Stimulated activated CD8-positive, alpha-beta memory T cell treated with anti-CD3 and anti-CD28 coated beads, Interleukin-12 subunit alpha, Interleukin-12 subunit beta, amount 100 ng/mL, for 24 hours (primary cell): ENCODE results near the gene BPIFB3.
"Not testable (repeated sequence)": the region's sequence is repeated elsewhere in the genome, so short reads cannot be mapped to it uniquely, and the experiment has no call there.

ENCODE experiments used
- DNase-seq: peaks from one replicate; pipeline ENCODE4 v3.0.0-alpha.2; 2020; ENCODE audit errors: extremely low read depth

The BPIFB3 gene

DNA sequence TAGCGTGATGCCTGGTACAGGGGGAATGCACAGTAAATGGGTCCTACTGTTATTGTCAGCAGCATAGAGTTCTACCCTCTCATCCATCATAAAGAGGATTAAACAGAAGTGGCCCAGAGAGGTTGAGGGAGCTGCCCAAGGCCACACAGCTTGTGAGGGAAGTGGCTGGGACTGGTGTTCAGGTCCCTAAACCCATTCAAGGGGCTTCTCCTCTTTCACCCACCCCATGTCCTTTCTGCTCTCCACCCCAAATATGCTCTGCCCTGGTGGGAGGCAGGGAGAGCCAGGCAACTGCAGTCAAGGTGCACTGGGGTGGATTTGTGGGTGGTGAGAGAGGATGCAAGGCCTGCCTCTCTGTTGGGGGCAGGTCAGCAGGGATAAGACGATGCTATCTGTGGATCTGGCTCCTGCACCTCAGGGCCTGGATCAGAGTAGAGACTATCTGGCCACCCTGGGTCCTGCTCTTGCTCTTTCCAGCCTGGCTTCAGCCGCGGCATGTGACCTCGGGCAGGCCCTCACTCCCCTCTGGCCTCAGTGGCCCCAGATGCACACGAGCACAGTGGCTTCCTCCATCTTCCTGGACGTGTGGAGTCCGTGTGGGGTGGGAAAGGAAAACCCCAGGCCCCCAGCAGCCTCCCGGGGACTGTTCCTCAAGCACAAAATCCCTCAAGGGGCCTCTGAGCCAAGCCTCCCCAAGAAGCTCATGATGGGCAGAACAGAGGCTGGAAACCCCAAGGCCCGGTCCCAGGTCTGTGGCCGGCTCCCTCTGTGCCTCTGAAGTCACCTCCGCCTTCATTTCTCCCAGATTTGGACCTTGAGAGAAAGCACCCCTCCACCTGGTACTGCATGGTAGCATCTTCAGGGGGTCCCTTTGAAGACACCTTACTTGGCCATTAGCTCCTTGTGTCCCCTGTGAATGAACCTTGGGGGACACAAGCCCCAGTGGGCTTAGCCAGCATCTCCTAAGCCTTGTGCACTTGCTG lies 25.6 kb upstream of the BPIFB3 start:
- no peak for DNase-seq

DNA sequence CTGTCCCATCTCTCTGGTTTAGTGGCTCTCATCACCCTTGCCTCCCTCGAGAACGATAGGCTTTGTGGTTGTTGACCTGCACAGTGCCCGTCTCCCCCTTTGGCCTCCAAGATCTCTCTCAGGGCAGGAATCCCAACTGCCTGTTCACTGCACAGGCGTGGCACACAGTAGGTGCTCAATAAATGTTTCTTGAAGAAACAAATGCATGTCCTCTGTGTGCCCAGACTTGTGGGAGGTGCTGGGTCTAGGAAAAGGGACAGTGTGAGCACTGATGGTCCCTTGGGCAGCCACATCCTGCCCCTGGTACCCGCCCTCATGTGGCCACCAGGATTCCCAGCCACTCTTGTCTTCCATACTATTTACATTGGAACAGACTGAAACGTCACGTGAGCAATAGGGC lies 24.8 kb upstream of the BPIFB3 start:
- DNase-seq, result no peak

DNA sequence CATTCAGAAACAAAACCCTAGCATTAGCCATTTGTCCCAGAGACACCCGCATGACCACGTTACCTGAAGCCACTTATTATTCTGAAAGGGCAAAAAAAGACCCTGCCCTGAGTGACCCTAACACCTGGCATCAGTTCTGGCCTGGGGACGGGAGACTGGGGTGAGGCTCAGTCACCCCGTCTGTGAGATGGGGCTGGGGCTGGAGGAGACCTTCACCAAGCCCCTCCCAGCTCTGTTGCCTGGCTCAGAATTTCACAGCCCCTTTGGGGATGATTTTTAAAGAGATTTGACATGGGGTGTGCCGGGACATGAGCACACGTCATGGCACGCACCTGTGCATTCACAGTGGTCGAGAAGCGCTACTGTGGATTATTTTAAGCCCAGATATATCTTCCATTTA lies 23.6 kb upstream of the BPIFB3 start:
- DNase-seq, result no peak

DNA sequence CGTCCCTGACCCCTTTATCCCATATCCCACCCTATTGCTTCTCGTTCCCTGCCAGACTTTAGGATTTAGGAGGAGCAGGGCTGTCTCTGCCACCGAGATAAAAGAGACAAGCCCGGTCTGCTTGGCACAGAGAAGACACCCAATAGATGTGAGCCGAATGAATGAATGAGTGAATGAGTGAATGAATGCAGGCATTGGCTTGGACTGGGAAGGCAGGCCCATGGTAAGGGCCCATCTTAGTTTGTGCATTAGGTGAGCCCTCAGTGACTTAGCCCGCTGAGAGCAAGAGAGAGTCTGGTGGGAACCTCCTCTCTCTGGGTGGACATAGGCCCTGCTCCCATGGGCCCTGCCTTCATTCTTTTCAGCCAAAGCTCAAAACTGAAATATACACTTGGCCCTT lies 23.1 kb upstream of the BPIFB3 start:
- no peak for DNase-seq

DNA sequence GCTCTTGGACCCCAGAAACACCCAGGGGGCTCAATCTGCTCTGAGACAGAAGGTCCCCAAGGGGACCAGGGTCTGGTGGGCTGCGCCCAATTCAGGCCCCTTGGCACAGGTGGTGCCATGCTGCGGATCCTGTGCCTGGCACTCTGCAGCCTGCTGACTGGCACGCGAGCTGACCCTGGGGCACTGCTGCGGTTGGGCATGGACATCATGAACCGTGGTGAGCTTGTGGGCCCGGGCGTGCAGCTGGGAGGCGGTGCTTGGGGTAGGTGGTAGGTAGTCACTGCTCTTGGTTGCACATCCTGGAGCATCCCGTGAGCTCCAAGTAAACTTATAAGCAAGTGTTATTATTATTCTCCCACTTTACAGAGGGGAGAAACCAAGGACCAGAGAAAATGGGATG lies 22.2 kb upstream of the BPIFB3 start, which contains the start of gene BPIFB6:
Gene BPIFB6 (plus strand): TSS at position 118 of the 400 bp plus-strand sequence. CDS start 0 bp downstream, at position 118.
- no peak for DNase-seq

DNA sequence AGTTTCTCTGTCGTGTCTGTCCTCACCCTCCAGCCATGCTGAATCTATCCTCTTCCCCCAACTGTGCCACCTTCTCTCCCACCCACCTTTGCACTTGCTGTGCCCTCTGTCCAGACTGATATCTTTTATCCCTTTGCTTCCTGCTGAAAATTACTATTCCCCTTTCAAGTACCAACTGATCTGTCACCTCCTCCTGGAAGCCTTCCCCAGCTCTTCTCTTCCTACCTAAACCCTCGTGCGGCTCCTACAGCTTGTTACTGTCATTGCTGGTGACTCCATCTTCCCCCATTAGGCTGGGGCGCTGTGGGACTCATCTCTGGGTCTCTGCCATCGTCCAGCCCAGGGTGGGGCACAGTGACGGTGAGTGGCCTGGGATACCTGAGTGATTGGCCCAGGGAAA lies 21.1 kb upstream of the BPIFB3 start:
- no peak for DNase-seq

DNA sequence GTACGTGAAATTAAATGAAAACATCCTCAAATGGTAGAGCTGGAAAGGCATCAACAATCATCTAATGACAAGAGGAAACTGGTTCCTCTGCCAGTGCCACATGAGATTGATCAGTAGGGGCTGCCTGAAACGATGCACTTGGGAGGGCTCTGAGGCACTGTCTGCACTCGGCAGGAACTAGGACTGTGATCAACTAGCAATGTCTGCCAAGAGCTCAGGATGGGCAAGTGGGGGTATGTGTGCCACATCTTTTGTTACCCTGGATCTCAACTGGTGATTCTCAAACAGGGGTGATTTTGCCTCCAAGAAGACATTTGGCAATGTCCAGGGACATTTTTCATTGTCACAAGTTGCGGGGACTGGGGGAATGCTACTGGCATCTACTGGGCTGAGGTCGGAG lies 20.3 kb upstream of the BPIFB3 start:
- no peak for DNase-seq

DNA sequence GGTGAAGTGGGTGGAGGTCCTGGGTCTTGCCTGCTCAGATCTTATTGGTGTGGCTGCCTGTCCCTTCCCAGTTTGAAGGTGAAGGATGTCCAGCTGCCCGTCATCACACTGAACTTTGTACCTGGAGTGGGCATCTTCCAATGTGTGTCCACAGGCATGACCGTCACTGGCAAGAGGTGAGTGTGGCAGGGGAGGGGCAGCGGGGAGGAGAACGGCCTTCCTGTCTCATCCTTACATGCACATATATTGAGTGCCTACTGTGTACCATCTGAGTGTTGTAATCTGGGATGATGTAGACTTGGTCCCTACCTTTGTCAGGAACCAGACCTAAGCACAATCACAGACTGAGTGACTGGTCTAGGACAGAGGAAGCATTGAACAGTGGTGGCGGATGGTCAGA lies 19.6 kb upstream of the BPIFB3 start:
- no peak for DNase-seq

DNA sequence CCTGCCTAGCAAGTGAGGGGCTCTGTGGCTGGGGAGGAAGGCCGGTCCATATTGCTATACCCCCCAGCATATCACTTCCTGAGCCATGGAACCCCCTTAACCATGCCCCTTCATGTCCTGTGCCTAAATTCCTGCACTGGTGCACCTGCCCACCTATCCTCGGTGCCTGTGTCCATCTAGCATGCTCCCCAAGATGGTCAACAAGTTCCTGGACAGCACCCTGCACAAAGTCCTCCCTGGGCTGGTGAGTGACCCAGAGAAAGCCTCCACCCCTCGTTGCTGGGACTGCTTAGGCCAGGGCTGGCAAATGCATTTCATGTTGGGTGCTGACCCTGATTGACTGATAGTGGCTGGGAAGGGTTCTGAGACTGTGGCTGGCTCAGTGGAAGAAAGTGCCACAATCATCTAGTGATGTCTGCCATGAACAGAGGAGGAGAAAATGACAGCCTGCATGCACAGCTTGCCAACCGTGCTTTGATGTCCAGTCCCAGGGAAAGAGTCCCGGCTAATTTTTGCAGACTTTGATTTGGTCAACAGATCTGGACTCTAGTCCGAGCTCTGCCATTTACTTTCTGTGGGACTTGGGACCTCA lies 18.7 kb upstream of the BPIFB3 start:
- no peak for DNase-seq

DNA sequence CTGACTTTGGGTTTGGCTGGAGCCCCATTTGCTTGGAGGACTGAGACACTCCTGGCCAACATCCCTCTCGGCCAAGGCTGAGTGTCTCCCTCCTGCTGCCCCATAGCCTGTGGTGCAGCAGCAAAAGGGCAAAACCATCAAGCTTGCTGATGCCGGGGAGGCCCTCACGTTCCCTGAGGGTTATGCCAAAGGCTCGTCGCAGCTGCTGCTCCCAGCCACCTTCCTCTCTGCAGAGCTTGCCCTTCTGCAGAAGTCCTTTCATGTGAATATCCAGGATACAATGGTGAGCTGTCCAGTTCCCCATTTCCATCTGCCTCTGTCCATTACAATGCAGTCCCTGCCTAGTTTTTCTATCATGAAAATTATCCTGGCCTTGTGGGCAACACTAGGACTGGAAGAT lies 16.2 kb upstream of the BPIFB3 start:
- DNase-seq, result no peak

DNA sequence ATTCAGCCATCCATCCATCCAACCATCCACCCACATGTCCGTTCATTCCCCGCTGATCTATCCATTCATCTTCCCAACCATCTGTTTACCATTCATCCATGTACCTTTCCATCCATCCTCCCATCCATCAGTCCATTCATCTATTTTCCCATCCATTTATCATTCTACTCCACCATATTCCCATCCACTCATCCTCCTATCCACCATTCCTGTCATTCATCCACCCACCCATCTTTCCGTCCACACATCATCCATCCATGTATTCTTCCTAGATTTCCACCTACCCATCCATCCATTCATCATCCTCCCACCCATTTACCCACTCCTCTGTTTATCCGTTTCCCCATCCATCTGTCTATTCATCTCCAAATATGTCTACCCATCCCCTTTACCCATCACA lies 15.5 kb upstream of the BPIFB3 start:
- no peak for DNase-seq

DNA sequence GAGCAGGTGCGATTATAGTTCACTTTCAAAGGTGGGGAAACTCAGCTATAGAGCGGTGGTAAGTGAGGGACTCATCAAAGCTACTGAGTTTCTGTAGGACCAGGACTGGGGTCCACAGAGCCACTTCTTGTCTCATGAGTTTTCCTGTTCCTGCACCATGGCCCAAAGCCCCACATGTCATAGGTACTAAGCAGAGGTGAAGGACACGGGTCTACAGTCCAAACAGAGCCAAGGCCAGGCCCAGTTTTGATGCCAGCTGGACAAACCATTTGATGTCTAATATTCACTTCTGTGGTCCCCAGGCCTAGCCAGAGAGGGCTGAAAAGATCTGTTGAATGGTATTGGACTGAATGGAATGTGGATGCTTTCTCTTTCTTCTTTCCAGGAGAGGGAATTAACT lies 11.3 kb upstream of the BPIFB3 start:
- DNase-seq, result no peak

DNA sequence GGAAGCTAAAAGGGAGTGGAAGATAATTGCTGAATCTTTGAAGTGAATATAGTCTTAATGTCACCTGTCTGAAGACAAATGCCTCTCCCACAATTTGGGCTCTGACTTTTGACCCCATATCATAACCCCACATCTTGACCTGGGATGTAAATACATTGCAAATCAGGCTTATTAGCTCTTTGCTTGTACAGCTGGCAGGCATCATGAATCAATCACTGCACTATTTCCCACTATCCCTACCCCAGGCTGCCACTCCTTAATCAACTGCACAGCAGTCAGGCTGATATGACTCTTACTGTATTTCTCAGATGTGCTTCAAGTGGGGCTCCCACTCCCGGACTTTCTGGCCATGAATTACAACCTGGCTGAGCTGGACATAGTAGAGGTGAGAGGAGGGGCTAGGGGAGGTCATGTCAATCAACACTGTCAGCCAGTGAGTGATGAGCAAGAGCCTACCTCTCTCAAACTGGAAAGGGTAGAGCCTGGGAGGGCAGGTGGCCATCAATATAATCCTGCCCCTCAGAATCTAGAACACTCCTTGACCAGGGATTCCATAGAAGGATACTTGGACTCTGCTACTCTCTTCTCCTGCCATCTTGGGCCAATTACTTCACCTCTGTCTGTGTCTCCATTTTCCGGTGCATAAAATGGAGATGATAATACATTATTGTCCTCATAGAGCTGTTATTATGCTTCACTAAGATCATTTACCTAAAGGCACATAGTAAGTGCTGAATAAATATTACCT lies 10.5 kb upstream of the BPIFB3 start:
- DNase-seq, result no peak

DNA sequence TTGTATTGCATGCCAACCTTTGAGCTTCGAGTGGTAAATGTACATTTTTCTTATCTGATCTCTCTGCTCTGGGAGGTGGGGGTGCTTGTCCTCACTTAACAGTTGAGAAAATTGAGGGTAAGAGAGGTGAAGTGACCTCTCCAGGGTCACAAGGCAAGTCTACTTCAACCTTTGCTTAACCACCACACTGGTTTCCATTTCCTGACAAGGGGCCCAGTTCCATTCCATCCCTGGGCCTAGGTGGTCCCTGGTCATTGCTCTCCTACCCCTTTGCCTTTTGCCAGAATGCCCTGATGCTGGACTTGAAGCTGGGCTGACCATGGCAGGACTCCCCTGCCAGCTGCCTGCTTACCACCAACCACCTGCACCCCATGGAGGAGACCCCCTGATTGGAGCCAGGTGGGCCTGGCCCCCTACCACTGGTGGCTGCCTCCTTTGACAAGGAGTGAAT lies 9.9 kb upstream of the BPIFB3 start:
- DNase-seq, result no peak

DNA sequence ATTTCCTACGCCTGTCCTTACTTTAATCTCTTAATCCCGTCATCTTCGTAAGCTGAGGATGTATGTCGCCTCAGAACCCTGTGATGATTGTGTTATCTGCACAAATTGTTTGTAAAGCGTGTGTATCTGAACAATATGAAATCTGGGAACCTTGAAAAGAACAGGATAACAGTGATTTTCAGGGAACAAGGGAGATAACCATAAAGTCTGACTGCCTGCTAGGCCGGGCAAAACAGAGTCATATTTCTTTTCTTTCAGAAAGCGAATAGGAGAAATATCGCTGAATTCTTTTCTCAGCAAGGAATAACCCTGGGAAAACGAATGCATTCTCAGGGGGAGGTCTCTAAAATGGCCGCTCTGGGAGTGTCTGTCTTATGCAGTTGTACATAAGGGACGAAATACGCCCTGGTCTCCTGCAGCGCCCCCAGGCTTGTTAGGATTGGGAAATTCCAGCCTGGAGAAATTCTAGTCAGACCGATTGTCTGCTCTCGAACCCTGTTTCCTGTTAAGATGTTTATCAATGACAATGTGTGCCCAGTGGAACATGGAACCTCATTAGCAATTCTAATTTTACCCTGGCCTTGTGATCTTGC lies 8.5 kb upstream of the BPIFB3 start:
- not testable (repeated sequence) for DNase-seq

DNA sequence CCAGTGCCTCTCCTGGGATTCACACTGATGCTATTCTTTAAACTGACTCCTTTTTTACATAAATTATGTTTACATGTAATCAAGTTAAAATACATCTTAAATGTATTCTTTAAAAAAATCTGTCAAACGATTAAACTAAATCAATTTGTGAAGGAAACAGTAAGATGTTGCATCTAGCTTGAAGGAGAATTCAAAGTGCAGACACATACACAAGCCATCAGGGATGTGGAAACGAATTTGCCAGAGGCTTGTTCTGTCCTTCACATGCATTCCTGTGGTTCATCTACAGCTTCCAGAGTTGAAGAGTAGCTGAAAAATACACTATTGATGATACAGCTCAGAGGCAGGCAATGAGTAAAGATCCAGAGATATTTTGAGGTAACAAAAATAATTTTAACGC lies 7.3 kb upstream of the BPIFB3 start:
- DNase-seq, result no peak

DNA sequence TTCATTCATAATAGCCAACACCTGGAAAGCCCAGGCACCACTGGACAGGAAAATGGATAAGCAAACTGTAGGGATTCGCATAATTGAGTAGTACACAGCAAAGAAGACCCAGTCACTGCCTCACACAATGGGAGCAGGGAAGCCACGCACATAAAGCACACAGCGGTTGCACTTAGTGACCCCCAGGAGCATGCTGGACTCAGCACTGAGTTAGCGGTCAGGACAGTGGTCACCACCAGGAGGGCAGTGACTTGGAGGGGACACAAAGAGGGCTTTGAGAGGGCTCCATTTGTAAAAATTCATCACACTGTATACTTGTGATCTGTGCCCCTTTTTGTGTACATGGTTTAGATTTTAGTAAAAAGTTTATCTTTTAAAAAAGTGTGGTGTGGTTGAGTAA lies 2.4 kb upstream of the BPIFB3 start:
- DNase-seq, result no peak

DNA sequence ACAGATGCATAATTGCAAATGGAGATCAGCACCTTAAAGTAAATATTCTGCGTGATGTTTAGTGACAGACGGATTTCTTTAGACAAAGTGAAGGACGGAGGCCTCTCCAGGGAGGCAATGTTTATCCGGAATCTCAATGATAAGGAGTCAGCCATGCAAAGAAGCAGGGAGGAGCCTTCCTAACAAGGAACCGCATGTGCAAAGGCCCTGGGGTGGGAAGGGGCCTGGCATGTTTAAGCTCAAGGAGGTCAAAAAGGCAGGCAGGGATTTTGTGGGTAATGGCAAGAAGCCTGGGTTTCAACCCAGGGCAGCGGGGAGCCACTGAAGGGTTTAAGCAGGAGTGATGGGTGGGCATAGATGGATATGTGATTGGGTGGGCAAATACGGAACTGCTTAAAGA lies 678 bp downstream of the BPIFB3 start:
- no peak for DNase-seq

DNA sequence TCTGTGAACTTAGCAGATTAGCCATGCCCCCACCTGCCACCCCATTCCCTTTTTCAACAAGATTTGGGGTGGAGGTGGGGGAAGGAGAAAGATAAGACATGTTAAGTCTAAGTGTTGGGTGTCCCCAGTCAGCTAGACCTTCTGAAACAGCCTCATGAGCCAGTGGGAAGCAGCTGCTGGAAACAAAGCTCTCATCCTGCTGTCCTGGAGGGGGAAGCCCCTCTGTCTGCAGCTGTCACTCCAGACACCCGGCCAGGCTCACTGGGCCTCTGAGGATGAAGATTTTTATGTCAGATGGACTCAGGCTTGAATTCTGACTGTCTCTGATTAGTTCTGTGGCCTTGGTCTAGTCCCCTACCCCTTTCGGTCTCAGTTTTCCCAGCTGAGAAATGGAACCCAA lies 1.1 kb downstream of the BPIFB3 start:
- DNase-seq, result no peak

DNA sequence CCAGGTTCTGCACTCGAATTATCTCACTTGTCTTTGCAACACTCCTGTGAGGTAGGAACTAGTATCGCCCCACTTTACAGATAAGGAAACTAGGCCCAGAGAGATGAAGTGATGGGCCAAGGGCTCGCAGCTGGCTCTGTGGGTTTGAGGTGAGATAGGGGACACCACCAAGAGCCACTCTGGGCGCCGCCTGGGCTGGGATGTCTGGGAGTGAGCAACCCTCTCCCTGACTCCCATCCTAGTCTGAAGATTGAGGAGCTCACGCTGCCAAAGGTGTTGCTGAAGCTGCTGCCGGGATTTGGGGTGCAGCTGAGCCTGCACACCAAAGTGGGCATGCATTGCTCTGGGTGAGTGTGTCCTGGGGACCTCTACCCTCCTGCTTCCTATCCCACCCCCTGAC lies 5.4 kb downstream of the BPIFB3 start:
- no peak for DNase-seq

DNA sequence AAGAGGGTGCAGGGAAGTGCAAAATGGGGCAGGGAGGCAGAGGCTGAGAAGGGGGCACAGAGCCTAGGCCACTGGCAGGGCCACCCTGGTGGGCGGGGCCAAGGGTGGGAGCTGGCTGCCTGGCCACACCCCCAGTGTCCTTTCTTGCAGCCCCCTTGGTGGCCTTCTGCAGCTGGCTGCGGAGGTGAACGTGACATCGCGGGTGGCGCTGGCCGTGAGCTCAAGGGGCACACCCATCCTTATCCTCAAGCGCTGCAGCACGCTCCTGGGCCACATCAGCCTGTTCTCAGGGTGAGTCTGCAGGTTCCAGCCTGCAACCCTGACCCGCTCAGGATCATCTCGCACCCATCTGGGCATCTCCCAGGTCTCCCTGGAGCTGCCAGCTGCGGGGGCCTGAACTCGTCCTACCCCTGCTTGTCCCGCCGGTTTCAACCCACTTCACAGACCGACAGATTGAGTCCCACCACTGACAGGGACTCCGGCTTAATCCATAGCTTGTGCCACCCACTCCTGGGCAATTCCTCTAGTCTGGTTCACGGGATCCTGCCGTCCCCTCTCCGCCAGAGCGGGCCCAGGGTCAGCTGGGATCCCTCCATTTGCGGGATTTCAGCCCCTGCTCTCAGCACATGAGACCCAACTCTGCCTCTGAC lies 6.2 kb downstream of the BPIFB3 start:
- no peak for DNase-seq

DNA sequence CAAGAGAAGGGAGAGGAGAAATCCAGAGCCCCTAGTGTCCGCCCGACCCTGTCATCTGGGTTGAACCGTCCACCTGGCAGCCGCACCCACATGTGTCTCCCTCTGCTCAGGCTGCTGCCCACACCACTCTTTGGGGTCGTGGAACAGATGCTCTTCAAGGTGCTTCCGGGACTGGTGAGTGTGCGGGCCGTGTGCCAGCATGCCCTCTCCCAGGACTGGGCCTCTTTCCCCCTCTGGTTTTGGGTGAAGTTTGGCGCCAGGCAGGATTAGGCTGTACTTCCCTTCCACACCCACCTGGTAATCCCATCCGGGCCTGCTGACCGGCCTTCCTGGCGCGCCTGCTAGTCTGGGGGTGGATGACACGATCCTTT lies 7.9 kb downstream of the BPIFB3 start:
- no peak for DNase-seq
